H9 (cell line): ENCODE data around the gene ZNF606. TPM values are rescaled to one million over a fixed set of nuclear protein-coding genes. Genes with fewer than 3 reads are reported as not detected.

Source experiments
- DNase-seq: peaks from one replicate; pipeline ENCODE4 v3.0.0-alpha.2; 2017
- H2AFZ ChIP-seq: one replicate; pipeline ENCODE4 v1.6.1; 2013; ENCODE audit warnings: mild to moderate bottlenecking, low read length, control low read depth, moderate library complexity
- H2AK5ac ChIP-seq: 2 replicates; pipeline ENCODE4 v1.6.1; 2013; ENCODE audit warnings: low read length, control low read depth, mixed read lengths; ENCODE audit not compliant: insufficient read length
- H2BK120ac ChIP-seq: one replicate; pipeline ENCODE4 v1.6.1; 2013; ENCODE audit warnings: low read depth, mild to moderate bottlenecking, low read length, control low read depth, inconsistent platforms; ENCODE audit not compliant: poor library complexity, severe bottlenecking
- H2BK12ac ChIP-seq: 2 replicates; pipeline ENCODE4 v1.6.1; 2013; ENCODE audit warnings: low read length, control low read depth, mixed read lengths, low read depth; ENCODE audit not compliant: insufficient read length
- H2BK15ac ChIP-seq: 2 replicates; pipeline ENCODE4 v1.6.1; 2013; ENCODE audit warnings: low read depth, low read length, control low read depth
- H2BK20ac ChIP-seq: one replicate; pipeline ENCODE4 v1.6.1; 2013; ENCODE audit warnings: low read depth, mild to moderate bottlenecking, low read length, control low read depth, inconsistent platforms; ENCODE audit not compliant: poor library complexity, severe bottlenecking
- H2BK5ac ChIP-seq: 2 replicates; pipeline ENCODE4 v1.6.1; 2013; ENCODE audit warnings: low read length, control low read depth, mixed read lengths; ENCODE audit not compliant: insufficient read length
- H3K14ac ChIP-seq: 2 replicates; pipeline ENCODE4 v1.6.1; 2013; ENCODE audit warnings: low read length, control low read depth; ENCODE audit not compliant: insufficient read depth
- H3K18ac ChIP-seq: 2 replicates; pipeline ENCODE4 v1.6.1; 2013; ENCODE audit warnings: low read depth, mild to moderate bottlenecking, mixed read lengths, low read length, control low read depth; ENCODE audit not compliant: insufficient read length
- H3K23ac ChIP-seq: 2 replicates; pipeline ENCODE4 v1.6.1; 2013; ENCODE audit warnings: low read length, control low read depth, mixed read lengths, low read depth; ENCODE audit not compliant: insufficient read length
- H3K23me2 ChIP-seq: 2 replicates; pipeline ENCODE4 v1.6.1; 2013; ENCODE audit warnings: low read depth, mild to moderate bottlenecking, mixed read lengths, low read length, control low read depth; ENCODE audit not compliant: insufficient read length, poor library complexity, severe bottlenecking
- H3K27ac ChIP-seq: 2 replicates; pipeline ENCODE4 v1.5.1; 2013; ENCODE audit warnings: low read length, control low read depth, mixed read lengths, low read depth; ENCODE audit not compliant: insufficient read length
- H3K27me3 ChIP-seq: 2 replicates; pipeline ENCODE4 v1.6.1; 2013; ENCODE audit warnings: low read length, control low read depth, inconsistent platforms; ENCODE audit not compliant: insufficient read depth
- H3K4ac ChIP-seq: 2 replicates; pipeline ENCODE4 v1.6.1; 2013; ENCODE audit warnings: low read depth, mild to moderate bottlenecking, control low read depth, inconsistent platforms, low read length, moderate library complexity
- H3K4me1 ChIP-seq: 2 replicates; pipeline ENCODE4 v1.6.1; 2013; ENCODE audit warnings: low read length, control low read depth, inconsistent platforms; ENCODE audit not compliant: insufficient read depth
- H3K4me2 ChIP-seq: 2 replicates; pipeline ENCODE4 v1.6.1; 2013; ENCODE audit warnings: low read length, control low read depth, mixed read lengths; ENCODE audit not compliant: insufficient read length, insufficient read depth
- H3K56ac ChIP-seq: 2 replicates; pipeline ENCODE4 v1.6.1; 2013; ENCODE audit warnings: low read depth, mild to moderate bottlenecking, mixed read lengths, low read length, control low read depth; ENCODE audit not compliant: insufficient read length
- H3K79me1 ChIP-seq: 2 replicates; pipeline ENCODE4 v1.6.1; 2013; ENCODE audit warnings: low read depth, mild to moderate bottlenecking, moderate library complexity, low read length, control low read depth, inconsistent platforms; ENCODE audit not compliant: insufficient read depth, poor library complexity, severe bottlenecking
- H3K79me2 ChIP-seq: 2 replicates; pipeline ENCODE4 v1.6.1; 2013; ENCODE audit warnings: low read length, control low read depth, inconsistent platforms; ENCODE audit not compliant: insufficient read depth
- H3K9ac ChIP-seq: 2 replicates; pipeline ENCODE4 v1.6.1; 2013; ENCODE audit warnings: low read length, control low read depth, mixed read lengths; ENCODE audit not compliant: insufficient read length; ENCODE audit errors: extremely low read depth
- H3K9me3 ChIP-seq: one replicate; pipeline ENCODE4 v1.6.1; 2013; ENCODE audit warnings: low read depth, low read length, inconsistent platforms; ENCODE audit not compliant: control insufficient read depth
- H3T11ph ChIP-seq: one replicate; pipeline ENCODE4 v1.6.1; 2013; ENCODE audit warnings: mild to moderate bottlenecking, low read length, control low read depth, inconsistent platforms
- H4K20me1 ChIP-seq: one replicate; pipeline ENCODE4 v1.6.1; 2013; ENCODE audit not compliant: control insufficient read depth, insufficient read length, insufficient read depth
- H4K5ac ChIP-seq: 2 replicates; pipeline ENCODE4 v1.6.1; 2013; ENCODE audit warnings: low read depth, mild to moderate bottlenecking, mixed read lengths, low read length, control low read depth; ENCODE audit not compliant: insufficient read length
- H4K8ac ChIP-seq: replicated peaks from 2 replicates; pipeline ENCODE4 v1.6.1; 2013; ENCODE audit warnings: low read length, control low read depth, mixed read lengths, low read depth; ENCODE audit not compliant: insufficient read length
- H4K91ac ChIP-seq: 2 replicates; pipeline ENCODE4 v1.6.1; 2013; ENCODE audit warnings: low read depth, mild to moderate bottlenecking, moderate library complexity, mixed read lengths, low read length, control low read depth; ENCODE audit not compliant: insufficient read length
- H3K27ac Mint-ChIP-seq, 3 experiments: 2 replicates in 2 of 3; 3 replicates in 1 of 3; pipeline ENCODE4 v1.8.0; 2020 to 2021; ENCODE audit warnings: mixed read lengths in 3 of 3, mild to moderate bottlenecking in 1 of 3, moderate library complexity in 1 of 3
- H3K27me3 Mint-ChIP-seq: 2 replicates; pipeline ENCODE4 v1.8.0; 2021; ENCODE audit warnings: low read depth, mild to moderate bottlenecking, moderate library complexity, mixed read lengths
- H3K36me3 Mint-ChIP-seq, 3 experiments: 2 replicates in 2 of 3; 3 replicates in 1 of 3; pipeline ENCODE4 v1.8.0; 2020 to 2021; ENCODE audit warnings: low read depth in 3 of 3, mixed read lengths in 3 of 3; ENCODE audit not compliant: insufficient read depth in 1 of 3
- H3K4me1 Mint-ChIP-seq, 2 experiments: 2 replicates each; pipeline ENCODE4 v1.8.0; 2020; ENCODE audit warnings: mixed read lengths in 2 of 2
- H3K4me3 Mint-ChIP-seq, 2 experiments: 2 replicates in 1 of 2; 3 replicates in 1 of 2; pipeline ENCODE4 v1.8.0; 2020 to 2021; ENCODE audit warnings: mild to moderate bottlenecking in 2 of 2, mixed read lengths in 2 of 2, moderate library complexity in 1 of 2
- H3K9me3 Mint-ChIP-seq, 2 experiments: 2 replicates in 1 of 2; 3 replicates in 1 of 2; pipeline ENCODE4 v1.8.0; 2020; ENCODE audit warnings: mild to moderate bottlenecking in 2 of 2, mixed read lengths in 2 of 2, moderate library complexity in 1 of 2
- CTCF ChIP-seq: fragments of 200-600 bp; sonication (generic); conservative IDR thresholded peaks from 3 replicates; pipeline ENCODE4 v1.8.0; 2021; ENCODE audit warnings: antibody characterized with exemption, mild to moderate bottlenecking
- WGBS: extraction: QIAGEN DNeasy Blood & Tissue Kit; methylation state at CpG from one replicate; pipeline ENCODE4 v1.1.7; 2013; ENCODE audit warnings: missing lambda C conversion rate, low lambda C conversion rate, mixed read lengths; ENCODE audit not compliant: insufficient read length; ENCODE audit errors: extremely low coverage; 5-methylcytosine and 5-hydroxymethylcytosine counted together
- total RNA-seq: library from RNA; stranded (reverse); gene quantifications from 2 replicates; pipeline ENCODE4 v1.2.1, GENCODE V29; 2021

ZNF606 gene
- total RNA-seq, 1 experiment from 2014 or later = 13.4 TPM

DNA sequence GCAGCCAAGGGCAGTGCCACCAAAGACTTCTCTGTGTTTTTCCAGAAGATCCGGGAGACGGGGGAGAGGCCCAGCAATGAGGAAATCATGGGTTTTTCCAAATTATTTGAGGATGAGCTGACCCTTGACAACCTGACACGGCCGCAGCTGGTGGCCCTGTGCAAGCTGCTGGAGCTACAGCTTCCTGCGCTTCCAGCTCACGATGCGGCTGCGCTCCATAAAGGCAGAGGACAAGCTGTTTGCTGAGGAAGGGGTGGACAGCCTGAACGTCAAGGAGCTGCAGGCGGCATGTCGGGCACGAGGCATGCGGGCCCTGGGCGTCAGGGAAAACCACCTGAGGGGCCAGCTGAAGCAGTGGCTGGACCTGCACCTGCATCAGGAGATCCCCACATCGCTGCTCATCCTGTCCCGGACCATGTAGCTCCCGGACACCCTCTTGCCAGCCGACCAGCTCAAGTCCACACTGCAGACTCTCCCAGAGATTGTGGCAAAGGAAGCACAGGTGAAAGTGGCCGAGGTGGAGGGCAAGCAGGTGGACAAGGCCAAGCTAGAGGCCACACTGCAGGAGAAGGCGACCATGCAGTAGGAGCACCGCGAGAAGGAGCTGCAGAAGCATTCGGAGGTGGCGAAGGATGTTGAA is 42.9 kb upstream of the ZNF606 start:
- Mint-ChIP-seq H3K9me3 (peaks cover 75 to 82% of the 10 kb centered on the region in 2 experiments), H3K27ac (no peak overlapping the region), H3K27me3 (peaks cover 50% of the 10 kb centered on the region), H3K36me3 (peaks cover 4 to 32% (median 11%) of the 10 kb centered on the region in 3 experiments; a peak in 6 of 7 replicates), H3K4me1 (0 out of 4 replicates have a peak, but pooled peaks cover 0 to 1% of the 10 kb centered on the region in 2 experiments), H3K4me3 (no peak overlapping the region)
- H3K4me2 ChIP-seq = no peak overlapping the region
- no peak overlapping the region for H2BK5ac ChIP-seq
- H3K23ac ChIP-seq = no peak overlapping the region
- no peaks in the 10 kb centered on the region for H3K79me2 ChIP-seq
- no peaks in the 10 kb centered on the region for H3K79me1 ChIP-seq
- H2AK5ac ChIP-seq = no peak overlapping the region
- no peak overlapping the region for H2BK20ac ChIP-seq
- H3K27me3 ChIP-seq = no peaks in the 10 kb centered on the region; the same call in 1 of the 2 replicates
- TF ChIP-seq CTCF = no peak
- no peak overlapping the region for H3K18ac ChIP-seq
- no peak overlapping the region for H4K5ac ChIP-seq
- H2BK15ac ChIP-seq = no peak overlapping the region
- no peak for DNase-seq
- no peak overlapping the region for H2AFZ ChIP-seq
- H3K27ac ChIP-seq = no peak overlapping the region
- H2BK12ac ChIP-seq = no peak overlapping the region
- no peak overlapping the region for H3K4ac ChIP-seq
- peak overlapping the region; percentile 32 for H4K8ac ChIP-seq
- no peak overlapping the region for H3K56ac ChIP-seq
- H3K9me3 ChIP-seq = peaks cover 35% of the 10 kb centered on the region
- H3K4me1 ChIP-seq = no peaks in the 10 kb centered on the region
- no CpG with 5 or more reads among the region's 24 CpGs for WGBS
- H3K9ac ChIP-seq = no peak overlapping the region
- H4K20me1 ChIP-seq = no peaks in the 10 kb centered on the region
- H3K14ac ChIP-seq = no peak overlapping the region
- H4K91ac ChIP-seq = no peak overlapping the region
- H3T11ph ChIP-seq = no peak overlapping the region
- H2BK120ac ChIP-seq = no peak overlapping the region
- H3K23me2 ChIP-seq = no peaks in the 10 kb centered on the region
